NCI-H2107 (cell line): ENCODE results near the gene EML4.
"Not testable (repeated sequence)": the region's sequence is repeated elsewhere in the genome, so short reads cannot be mapped to it uniquely, and the experiment has no call there.

ENCODE experiments used
- DNase-seq: peaks from one replicate; lab custom pipeline; 2025; lab: John Stamatoyannopoulos, UW

EML4 gene, protein sequence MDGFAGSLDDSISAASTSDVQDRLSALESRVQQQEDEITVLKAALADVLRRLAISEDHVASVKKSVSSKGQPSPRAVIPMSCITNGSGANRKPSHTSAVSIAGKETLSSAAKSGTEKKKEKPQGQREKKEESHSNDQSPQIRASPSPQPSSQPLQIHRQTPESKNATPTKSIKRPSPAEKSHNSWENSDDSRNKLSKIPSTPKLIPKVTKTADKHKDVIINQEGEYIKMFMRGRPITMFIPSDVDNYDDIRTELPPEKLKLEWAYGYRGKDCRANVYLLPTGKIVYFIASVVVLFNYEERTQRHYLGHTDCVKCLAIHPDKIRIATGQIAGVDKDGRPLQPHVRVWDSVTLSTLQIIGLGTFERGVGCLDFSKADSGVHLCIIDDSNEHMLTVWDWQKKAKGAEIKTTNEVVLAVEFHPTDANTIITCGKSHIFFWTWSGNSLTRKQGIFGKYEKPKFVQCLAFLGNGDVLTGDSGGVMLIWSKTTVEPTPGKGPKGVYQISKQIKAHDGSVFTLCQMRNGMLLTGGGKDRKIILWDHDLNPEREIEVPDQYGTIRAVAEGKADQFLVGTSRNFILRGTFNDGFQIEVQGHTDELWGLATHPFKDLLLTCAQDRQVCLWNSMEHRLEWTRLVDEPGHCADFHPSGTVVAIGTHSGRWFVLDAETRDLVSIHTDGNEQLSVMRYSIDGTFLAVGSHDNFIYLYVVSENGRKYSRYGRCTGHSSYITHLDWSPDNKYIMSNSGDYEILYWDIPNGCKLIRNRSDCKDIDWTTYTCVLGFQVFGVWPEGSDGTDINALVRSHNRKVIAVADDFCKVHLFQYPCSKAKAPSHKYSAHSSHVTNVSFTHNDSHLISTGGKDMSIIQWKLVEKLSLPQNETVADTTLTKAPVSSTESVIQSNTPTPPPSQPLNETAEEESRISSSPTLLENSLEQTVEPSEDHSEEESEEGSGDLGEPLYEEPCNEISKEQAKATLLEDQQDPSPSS

DNA sequence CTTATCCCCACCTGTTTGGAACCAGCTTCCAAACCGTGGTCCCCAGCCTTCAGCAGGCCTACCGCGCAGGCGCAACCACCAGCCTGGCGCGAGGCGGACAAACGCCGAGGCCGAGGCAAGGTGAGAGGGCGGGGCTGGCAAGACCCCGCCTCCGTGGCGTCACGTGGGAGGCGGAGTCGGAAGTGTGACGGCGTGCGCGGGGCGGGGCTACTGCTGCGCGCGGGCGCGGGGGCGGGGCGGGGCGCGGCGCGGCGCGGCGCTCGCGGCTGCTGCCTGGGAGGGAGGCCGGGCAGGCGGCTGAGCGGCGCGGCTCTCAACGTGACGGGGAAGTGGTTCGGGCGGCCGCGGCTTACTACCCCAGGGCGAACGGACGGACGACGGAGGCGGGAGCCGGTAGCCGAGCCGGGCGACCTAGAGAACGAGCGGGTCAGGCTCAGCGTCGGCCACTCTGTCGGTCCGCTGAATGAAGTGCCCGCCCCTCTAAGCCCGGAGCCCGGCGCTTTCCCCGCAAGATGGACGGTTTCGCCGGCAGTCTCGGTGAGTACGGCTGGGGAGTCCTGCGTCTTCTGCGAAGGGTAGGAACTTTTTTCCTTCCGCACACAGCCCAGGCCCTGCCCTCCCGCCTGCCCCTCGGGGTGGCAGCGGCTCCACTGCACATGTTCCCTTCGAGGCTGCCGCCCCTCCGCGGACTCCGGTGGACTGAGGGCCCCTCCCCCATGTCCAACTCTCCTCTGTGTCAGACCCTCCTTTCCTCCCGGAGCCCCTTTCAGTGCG is at the start of gene EML4:
Gene EML4, plus strand, starts transcription at position 254 of the 774 bp plus-strand sequence. Its CDS starts 259 bp downstream, at position 513.
- peak; percentile 78 for DNase-seq

DNA sequence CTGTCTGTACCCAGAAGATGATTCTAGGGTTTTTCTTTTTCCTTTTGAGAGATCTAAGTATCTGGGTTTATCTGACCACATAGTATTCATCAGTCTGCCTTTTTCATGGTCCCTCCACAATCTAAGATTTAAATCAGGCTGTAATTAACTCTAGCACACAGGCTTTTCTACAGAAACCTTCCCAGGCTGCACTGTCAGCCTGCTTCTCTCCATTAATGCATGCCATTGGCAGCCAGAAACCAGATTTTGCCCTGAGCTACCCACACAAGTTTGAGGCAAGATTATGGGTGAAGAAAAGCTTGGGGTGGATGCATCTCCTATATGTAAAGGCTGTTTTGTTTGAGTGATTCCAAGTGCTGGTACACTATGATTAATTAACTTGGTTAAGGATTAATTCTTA is 45.7 kb upstream of the EML4 start:
- DNase-seq: no peak

DNA sequence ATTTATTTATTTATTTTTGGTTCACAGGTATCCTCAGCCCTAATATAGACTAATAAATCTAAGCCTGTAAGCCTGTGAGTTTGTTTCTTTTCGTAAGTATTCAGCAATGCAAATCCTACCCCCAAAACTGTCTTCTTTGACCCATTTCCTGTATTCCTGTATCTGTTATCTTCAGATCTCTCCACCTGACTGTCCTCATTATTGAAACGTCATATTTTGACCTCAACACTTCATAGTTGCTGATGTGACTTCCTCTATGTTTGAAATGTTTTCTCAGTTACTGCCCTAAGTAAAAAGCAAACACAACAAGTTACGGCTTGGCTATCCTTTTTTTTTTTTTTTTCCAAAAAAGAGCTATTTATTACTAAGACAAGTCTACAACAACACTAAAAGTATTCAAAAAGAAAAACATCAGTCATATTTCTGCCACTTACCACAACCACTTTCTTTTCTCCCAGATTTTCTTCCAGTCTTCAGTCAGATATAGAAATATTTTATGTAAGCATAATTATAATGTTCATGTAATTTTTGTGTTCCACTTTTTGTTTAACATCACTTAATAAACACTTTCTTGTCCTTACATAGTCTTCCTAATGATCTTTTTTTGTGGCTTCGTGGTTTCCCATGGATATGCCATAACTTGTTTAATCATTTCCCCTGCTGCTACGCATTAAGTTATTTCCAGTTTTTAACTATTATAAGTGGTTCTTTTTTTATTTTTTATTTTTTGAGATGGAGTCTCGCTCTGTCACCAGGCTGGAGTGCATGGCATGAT is 45.0 kb upstream of the EML4 start:
- DNase-seq: no peak

DNA sequence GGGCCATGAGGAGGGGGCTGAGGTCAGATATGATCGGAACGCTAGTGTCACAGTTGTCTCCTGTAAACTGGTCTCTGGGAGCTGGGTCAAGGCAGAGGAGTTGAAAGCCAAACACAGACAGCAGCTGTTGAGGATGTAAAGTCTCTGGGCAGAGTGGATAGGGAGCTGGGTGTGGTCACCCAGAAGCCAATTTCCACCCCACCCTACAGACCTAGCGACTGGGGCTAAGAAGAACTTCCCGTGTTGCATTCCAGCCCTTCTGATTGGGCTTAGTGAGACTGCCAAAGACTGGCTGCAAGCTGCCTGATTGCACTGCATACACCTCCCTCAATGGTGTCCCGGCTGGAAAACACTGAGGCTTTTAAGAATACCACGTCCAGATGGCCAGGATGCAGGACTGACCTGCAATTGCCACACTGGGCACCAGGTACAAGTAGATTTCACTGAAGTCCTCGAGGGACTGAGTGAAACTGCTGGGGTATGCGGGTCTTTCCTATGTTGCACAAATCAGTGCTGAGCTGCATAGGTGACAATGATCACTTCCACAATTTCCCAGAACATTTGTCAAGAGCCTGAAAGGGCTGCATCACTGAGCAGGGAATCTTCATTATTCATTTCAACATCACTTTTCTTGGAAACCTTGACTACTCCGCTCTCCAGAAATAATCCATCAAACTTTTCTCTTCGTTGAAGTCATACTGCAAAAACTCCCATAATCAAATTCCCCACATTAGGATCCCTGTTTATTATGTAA is 43.1 kb upstream of the EML4 start:
- no peak for DNase-seq

DNA sequence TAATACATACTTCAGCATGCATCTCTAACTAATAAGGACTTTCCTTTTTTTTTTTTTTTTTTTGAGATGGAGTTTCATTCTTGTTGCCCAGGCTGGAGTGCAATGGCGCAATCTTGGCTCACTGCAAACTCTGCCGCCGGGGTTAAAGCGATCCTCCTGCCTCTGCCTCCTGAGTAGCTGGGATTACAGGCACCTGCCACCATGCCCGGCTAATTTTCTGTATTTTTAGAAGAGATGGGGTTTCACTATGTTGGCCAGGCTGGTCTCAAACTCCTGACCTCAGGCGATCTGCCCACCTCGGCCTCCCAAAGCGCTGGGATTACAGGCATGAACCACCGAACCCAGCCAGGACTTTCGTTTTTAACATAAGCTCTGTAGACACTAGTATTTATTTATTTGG is 42.3 kb upstream of the EML4 start:
- DNase-seq: not testable (repeated sequence)

DNA sequence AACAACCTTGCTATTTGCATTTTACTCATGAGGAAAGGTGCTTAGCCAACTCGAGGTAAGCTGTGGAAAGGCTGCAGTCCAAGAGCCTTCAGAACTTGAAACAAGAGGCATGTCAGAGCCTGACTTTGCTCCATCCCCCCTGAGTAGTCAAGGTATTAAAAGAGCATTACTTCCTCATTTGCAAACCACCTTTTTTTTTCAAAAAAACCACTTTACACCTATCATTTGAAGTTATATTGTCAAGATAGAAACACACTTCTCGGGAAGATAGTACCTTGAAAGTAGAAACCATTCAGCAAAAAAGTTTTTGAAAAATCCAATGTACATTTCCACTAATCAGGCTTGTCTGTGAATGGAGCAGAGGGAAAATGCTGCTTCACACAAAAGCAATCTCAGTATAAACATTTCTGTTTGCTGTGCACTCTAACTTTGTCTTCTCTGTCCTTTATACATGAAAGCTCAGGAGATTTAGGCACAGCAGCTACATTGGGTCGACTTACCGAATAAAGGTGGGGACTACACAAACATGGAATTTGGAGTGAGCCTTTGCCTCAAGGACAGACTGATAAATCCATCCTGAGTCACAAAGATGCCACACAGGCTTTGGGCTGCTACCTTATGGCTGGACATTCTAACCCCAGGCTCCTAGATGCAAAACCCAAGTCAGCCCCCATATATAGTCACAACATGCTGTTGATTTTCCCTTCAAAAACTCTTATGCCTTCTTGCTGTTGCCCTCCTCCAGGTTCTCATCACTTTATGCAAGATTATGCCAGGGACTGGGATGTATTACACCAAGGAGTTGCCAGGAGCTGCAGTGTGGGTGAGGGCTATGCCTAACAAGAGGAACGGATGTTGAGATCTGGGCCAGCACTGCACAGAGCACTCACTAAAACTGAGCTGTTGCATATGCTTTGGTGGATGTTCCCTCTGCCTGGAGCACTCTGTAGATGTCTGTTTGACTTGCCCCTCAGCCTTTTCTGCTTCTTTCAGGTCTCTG is 41.4 kb upstream of the EML4 start:
- no peak for DNase-seq

DNA sequence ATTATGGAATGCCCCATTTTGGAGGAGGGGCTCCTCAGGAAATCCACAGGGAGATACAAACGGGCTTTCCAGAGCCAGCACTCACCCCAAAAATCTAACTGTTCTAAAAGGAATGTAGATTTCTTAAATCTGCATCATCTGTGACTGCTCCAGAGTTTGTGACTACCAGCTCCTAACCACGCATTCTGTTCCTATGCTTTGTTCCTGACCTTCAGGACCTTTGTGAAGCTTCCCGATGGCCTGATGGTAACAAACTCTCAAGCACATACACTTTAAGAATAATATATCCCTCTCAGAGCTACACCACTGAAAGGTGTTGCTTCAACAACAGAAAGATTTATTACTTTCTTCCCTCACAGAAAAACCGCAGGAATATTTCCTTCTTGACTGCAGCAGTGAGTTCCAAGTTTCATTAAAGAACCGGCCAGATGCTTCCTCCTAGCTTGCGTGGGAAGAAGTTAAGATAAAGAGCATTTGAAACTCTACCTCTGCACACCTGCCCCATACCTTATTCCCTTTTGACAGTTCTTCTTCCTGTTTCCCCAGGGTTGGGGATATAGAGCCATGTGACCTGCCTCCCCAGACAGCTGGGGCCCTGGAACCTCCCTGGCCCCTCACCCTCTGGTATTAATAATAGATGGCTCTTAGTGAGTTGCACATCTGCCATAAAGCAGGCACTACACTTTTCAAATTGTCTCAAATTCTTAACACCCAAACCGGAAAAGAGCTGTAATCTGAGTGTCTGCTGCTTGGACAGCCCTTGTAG is 40.2 kb upstream of the EML4 start:
- no peak for DNase-seq

DNA sequence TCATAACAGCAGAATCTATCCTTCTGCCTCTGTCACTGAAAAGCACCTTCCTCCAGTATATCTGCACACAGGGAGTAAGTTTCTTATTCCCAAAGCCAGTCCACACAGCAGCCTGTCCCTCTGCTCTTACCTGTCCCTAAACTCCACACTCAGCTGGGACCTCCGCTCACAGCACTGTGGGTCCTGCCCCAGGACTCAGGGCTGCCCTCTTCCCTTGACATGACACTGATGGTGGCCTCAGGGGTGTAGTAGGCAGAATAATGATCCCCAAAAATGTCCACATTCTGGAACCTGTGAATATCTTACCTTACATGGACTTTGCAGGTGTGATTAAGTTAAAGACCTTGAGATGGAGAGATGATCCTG is 39.7 kb upstream of the EML4 start:
- DNase-seq: no peak

DNA sequence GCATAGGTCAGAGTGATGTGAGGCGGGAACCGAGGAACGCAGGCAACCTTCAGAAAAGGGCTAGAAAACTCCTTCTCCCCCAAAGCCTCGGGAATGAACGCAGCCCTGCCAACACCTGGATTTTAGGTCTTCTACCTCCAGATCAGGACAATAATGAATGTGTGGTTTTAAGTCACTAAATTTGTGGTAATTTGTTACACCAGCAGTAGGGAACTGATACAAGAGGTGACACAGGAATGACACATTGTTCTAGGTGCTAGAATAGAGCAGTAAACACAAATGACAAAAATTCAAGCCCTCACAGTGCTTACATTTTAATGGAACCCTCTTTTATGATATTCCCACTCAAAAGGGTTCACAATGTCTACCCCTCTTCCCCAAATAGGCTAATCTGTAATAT is 39.2 kb upstream of the EML4 start:
- no peak for DNase-seq

DNA sequence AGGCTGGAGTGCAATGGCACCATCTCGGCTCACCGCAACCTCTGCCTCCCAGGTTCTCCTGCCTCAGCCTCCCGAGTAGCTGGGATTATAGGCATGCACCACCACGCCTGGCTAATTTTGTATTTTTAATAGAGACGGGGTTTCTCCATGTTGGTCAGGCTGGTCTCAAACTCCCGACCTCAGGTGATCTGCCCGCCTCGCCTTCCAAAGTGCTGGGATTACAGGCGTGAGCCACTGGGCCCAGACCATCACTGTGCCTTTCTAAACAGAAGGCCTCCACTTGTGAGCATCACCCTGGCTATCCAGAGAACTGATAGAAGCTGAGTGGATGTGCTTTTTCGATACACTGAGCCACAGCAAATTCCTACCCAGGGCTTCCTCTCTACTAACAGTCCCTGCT is 38.3 kb upstream of the EML4 start:
- not testable (repeated sequence) for DNase-seq

DNA sequence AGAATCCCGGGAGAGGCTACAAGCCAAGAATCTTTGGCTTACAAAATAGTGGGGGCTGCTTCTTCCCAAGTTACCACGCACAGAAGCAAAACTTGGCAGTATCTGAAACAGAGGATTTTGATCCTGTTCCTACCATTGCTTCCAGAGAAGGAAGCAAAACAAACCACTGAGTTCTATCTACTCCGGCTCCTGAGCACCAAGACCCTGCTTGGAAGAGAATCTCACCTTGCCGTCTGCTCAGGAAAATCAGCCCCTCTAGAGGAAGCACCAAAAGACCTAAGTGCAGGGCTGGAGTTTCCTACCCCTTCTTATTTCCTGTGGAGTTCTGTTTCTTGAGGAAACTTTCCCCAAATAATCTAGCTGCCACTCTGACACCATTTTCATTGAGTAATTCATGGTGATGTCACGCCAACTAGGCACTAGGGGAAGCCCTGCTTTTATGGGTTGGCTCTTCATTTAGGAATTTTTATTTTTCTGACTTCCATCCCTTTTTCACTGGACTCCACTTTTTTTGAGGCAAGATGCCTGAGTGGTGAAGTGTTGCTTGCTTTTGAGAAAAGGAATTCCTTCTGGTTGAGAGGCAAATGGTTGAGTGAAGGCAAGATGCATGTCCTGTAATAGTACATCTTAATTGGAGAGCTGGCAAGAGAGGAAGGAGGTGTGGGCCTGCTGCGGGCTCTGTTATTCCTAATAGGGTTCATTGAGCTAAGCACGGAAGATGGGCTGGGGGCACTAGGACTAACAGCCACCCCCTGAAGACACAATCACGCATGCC is 36.8 kb upstream of the EML4 start:
- DNase-seq: no peak

DNA sequence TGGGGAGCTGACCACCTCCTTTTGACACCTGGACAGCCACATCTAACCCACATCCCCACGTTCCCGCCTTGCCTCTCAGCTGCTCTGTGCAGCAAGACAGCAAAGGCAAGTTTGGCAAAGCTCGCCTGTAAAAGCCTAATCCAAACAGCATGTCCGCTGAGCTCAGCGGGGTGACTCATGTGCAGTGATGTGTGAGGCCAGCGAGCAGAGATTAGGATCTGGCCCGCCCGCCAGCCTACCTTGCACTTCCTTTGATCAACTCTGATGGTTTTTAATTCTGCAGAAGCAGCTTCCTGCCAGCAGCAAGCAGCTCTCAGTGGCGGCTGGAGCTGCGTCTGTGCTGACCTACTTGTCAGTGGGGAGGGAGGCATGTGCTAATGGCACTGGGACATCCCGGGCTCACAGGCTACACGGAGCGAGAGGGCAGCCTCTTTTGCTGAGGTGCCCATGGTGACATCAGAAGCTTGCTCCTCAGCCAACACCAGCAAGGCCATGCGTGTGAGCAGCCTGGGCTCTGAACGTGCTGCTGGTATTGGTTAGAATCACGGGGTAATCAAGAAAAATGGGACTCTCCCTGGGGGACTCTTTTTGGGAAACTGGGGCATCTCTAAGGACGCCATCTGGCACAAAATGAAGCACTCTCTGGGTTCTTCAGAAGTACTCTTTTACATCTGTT is 36.0 kb upstream of the EML4 start:
- DNase-seq: no peak

DNA sequence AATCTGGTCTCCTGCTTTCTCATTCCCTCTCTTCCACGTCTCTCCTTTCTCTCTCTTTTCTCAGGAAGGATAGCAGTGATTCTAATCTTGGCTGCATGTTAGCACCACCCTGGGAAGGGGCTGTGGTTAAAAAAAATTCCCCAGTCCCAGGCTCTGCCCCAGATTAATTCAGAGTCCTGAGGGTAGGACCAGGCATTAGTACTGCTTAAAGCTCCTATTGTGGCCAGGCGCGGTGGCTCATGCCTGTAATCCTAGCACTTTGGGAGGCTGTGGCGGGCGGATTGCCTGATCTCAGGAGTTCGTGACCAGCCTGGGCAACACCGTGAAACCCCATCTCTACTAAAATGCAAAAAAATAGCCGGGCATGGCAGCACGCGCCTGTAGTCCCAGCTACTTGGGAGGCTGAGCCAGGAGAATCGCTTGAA is 35.4 kb upstream of the EML4 start:
- DNase-seq: no peak

DNA sequence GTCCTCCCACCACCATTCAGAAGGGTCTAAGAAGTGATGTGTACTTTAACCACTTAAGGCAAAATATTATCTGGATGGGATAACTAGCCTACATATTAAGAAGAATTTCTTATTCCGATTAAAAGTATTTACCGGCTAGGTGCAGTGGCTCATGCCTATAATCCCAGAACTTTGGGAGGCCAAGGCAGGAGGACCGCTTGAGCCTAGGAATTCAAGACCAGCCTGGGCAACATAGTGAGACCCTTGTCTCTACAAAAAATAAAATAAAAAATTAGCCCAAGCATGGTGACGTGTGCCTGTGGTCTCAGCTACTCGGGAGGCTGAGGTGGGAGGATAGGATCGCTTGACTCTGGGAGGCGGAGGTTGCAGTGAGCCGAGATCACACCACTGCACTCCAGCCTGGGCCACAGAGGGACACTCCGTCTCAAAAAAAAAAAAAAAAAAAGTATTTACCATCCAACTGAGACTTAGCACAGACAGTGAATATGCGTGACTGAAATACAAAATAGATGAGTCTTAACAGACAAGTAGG is 34.7 kb upstream of the EML4 start:
- DNase-seq: not testable (repeated sequence)

DNA sequence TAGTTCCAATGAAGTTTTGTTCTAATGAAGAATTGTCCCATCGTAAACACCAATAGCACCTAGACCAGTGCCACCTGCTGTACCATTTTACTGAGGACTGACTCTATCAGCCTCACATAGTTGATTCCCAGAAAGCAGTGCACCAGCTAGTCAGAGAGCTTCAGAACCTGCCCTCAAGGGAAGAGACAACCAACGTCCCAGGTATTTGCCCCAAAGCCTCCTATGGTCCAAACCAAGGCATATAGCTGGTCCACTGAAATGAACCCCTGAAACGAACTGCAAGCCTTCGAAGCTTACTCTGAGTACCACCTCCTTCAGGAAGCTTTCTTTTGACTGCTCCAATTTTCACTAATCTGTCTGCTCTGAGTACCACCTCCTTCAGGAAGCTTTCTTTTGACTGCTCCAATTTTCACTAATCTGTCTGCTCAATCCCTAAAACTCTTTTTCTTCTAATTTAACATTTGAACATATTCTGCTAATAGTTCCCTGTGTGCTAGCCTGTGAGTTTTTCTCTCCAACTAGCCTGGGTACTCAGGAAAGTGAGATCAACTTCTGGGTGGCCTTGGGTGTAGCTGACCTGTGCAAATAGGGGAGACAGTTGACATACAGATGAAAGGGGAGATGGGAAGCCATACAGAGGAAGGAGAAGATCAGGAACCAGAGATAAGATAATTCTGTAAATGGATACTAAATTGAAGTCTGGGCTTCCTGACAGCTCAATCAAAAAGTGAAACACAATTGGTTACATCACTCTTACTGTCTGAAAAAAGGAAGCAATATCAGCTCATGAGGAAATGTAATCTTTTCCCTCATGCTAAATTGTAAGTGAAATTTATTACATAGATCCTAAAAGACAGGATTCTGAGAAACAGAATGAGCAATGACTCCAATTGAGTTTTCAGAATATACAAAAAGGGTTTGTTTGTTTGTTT is 33.5 kb upstream of the EML4 start:
- no peak for DNase-seq

DNA sequence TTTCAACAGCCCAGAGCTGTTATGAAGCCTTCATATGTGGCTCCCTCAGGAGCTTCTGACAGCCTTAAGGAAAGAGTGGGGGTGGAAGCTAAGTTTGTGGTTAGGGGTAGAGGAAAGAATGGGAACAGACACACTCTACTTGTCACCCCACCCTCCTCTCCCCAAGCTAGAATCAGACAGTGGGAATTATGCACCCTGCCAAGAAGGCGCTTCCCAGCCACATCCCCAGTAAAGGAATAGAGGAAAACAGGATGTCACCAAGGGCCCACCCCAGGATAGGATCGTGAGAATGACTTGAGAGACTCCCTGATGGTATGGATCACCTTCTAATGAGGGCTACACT is 32.4 kb upstream of the EML4 start:
- DNase-seq: no peak
